Trophoblast cell (in vitro differentiated cells and primary cell): Measurements from ENCODE around the gene TEC.

Experiments
- DNase-seq, 2 donors: peaks; one replicate each; pipeline ENCODE4 v3.0.0-alpha.2; 2016
- H2AFZ ChIP-seq: 2 replicates; pipeline ENCODE4 v1.6.1; 2013; ENCODE audit warnings: low read length, moderate library complexity, mild to moderate bottlenecking; ENCODE audit not compliant: insufficient read depth, poor library complexity
- H2AK5ac ChIP-seq: 2 replicates; pipeline ENCODE4 v1.6.1; 2013; ENCODE audit warnings: mild to moderate bottlenecking, low read length
- H2BK120ac ChIP-seq: 2 replicates; pipeline ENCODE4 v1.6.1; 2013; ENCODE audit warnings: low read length, mild to moderate bottlenecking, moderate library complexity; ENCODE audit not compliant: insufficient read depth, poor library complexity
- H2BK12ac ChIP-seq: 2 replicates; pipeline ENCODE4 v1.6.1; 2013; ENCODE audit warnings: mild to moderate bottlenecking, low read length, moderate library complexity
- H2BK5ac ChIP-seq: 2 replicates; pipeline ENCODE4 v1.6.1; 2013; ENCODE audit warnings: low read length, low read depth, moderate library complexity, mild to moderate bottlenecking; ENCODE audit not compliant: poor library complexity
- H3K14ac ChIP-seq: 2 replicates; pipeline ENCODE4 v1.6.1; 2013; ENCODE audit warnings: mild to moderate bottlenecking, low read length
- H3K18ac ChIP-seq: 2 replicates; pipeline ENCODE4 v1.6.1; 2013; ENCODE audit warnings: mild to moderate bottlenecking, low read length
- H3K23ac ChIP-seq: 2 replicates; pipeline ENCODE4 v1.6.1; 2013; ENCODE audit warnings: low read length
- H3K27ac ChIP-seq: 2 replicates; pipeline ENCODE4 v1.5.1; 2013; ENCODE audit warnings: low read depth, mild to moderate bottlenecking, inconsistent platforms, low read length, moderate library complexity
- H3K27me3 ChIP-seq: 2 replicates; pipeline ENCODE4 v1.6.1; 2013; ENCODE audit warnings: inconsistent platforms, mild to moderate bottlenecking, low read length, moderate library complexity; ENCODE audit not compliant: insufficient read depth
- H3K36me3 ChIP-seq, 2 experiments: 1 replicate in 1 of 2; 2 replicates in 1 of 2; pipeline ENCODE4 v1.6.1; 2013; ENCODE audit warnings: low read length in 2 of 2, mild to moderate bottlenecking in 2 of 2, moderate library complexity in 1 of 2; ENCODE audit not compliant: insufficient read depth in 2 of 2, control insufficient read depth in 1 of 2
- H3K4ac ChIP-seq: 2 replicates; pipeline ENCODE4 v1.6.1; 2013; ENCODE audit warnings: low read depth, mild to moderate bottlenecking, low read length, moderate library complexity
- H3K4me1 ChIP-seq, 2 experiments: 1 replicate in 1 of 2; 2 replicates in 1 of 2; pipeline ENCODE4 v1.6.1; 2013; ENCODE audit warnings: low read length in 2 of 2, mild to moderate bottlenecking in 2 of 2, moderate library complexity in 1 of 2; ENCODE audit not compliant: insufficient read depth in 2 of 2, control insufficient read depth in 1 of 2
- H3K4me2 ChIP-seq: 2 replicates; pipeline ENCODE4 v1.6.1; 2013; ENCODE audit warnings: inconsistent platforms, mild to moderate bottlenecking, low read length, moderate library complexity
- H3K4me3 ChIP-seq: 2 replicates; pipeline ENCODE4 v1.5.1; 2013; ENCODE audit warnings: mild to moderate bottlenecking, low read depth, low read length, inconsistent platforms
- H3K79me1 ChIP-seq: one replicate; pipeline ENCODE4 v1.6.1; 2013; ENCODE audit warnings: low read length
- H3K79me2 ChIP-seq: 2 replicates; pipeline ENCODE4 v1.6.1; 2013; ENCODE audit warnings: low read length, mild to moderate bottlenecking; ENCODE audit not compliant: control insufficient read depth, insufficient read depth, poor library complexity
- H3K9ac ChIP-seq: 2 replicates; pipeline ENCODE4 v1.6.1; 2013; ENCODE audit warnings: mild to moderate bottlenecking, low read length
- H3K9me3 ChIP-seq: 2 replicates; pipeline ENCODE4 v1.6.1; 2013; ENCODE audit warnings: low read depth, mild to moderate bottlenecking, control low read depth, inconsistent platforms, low read length; ENCODE audit not compliant: insufficient read depth
- H4K12ac ChIP-seq: 2 replicates; pipeline ENCODE4 v1.6.1; 2013; ENCODE audit warnings: low read depth, mild to moderate bottlenecking, low read length, moderate library complexity
- H4K8ac ChIP-seq: 2 replicates; pipeline ENCODE4 v1.6.1; 2013; ENCODE audit warnings: low read depth, mild to moderate bottlenecking, low read length, moderate library complexity
- H4K91ac ChIP-seq: one replicate; pipeline ENCODE4 v1.6.1; 2013; ENCODE audit warnings: low read depth, mild to moderate bottlenecking, low read length, moderate library complexity
- WGBS: extraction: QIAGEN DNeasy Blood & Tissue Kit; methylation state at CpG from one replicate; pipeline ENCODE4 v1.1.7; 2013; ENCODE audit warnings: missing lambda C conversion rate; ENCODE audit not compliant: insufficient read length, insufficient coverage; ENCODE audit errors: extremely low coverage; 5-methylcytosine and 5-hydroxymethylcytosine counted together

Gene TEC

DNA sequence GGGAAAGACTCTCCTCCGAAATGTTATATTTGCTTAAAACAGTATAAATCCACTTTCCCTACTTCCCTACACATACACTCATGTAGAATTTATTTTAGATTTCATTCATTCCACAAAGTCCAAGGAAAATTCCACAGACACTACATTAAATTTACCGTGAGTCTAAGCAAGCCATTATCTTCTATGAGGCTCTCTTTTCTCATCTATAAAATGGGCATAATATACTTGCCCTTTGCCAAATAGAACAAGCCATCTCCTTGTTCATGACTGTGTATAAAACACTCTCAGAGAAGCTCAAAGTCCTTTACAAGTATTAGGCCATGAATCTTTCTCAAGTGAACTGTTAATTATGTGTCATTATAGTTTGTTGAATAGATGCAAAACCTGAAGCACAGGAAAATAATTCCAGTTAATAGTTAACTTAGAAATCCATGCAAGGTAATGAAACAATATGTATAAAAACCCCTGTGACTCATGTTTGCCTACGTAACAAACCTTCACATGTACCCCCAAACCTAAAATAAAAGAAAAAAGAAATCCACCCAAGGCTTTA is 10.7 kb downstream of the TEC start:
- Histone ChIP-seq H3K27ac (no peak overlapping the region), H2AK5ac (no peak overlapping the region), H3K79me2 (no peaks in the 10 kb centered on the region), H3K9me3 (peaks cover 2% of the 10 kb centered on the region), H2BK12ac (no peak overlapping the region), H4K91ac (no peak overlapping the region), H4K8ac (no peak overlapping the region), H2BK120ac (no peak overlapping the region), H3K27me3 (no peaks in the 10 kb centered on the region), H2AFZ (no peak overlapping the region), H3K4me1 (peaks cover 5 to 7% of the 10 kb centered on the region in 2 experiments), H3K4me2 (no peak overlapping the region), H3K23ac (no peak overlapping the region), H3K36me3 (no peaks in the 10 kb centered on the region), H3K18ac (no peak overlapping the region), H2BK5ac (no peak overlapping the region), H4K12ac (no peak overlapping the region), H3K79me1 (no peaks in the 10 kb centered on the region), H3K4ac (no peak overlapping the region), H3K14ac (no peak overlapping the region), H3K4me3 (no peak overlapping the region), H3K9ac (no peak overlapping the region)
- no peak for DNase-seq
- WGBS: no CpG with 5 or more reads among the region's 3 CpGs

- H3K27ac ChIP-seq: no peak overlapping the region
- H3K9me3 ChIP-seq: peaks cover 2% of the 10 kb centered on the region
- no peak overlapping the region for H3K23ac ChIP-seq
- H3K14ac ChIP-seq: no peak overlapping the region
- H3K4me3 ChIP-seq: no peak overlapping the region
- no peak overlapping the region for H2BK120ac ChIP-seq
- no peak overlapping the region for H4K8ac ChIP-seq
- no peaks in the 10 kb centered on the region for H3K36me3 ChIP-seq
- H2BK12ac ChIP-seq: no peak overlapping the region
- H3K4me1 ChIP-seq: peaks cover 5 to 7% of the 10 kb centered on the region in 2 experiments
- no peak overlapping the region for H3K4me2 ChIP-seq
- no peak overlapping the region for H3K9ac ChIP-seq
- H3K4ac ChIP-seq: no peak overlapping the region
- WGBS: no CpG with 5 or more reads among the region's 4 CpGs
- H3K79me1 ChIP-seq: no peaks in the 10 kb centered on the region
- no peak overlapping the region for H2BK5ac ChIP-seq
- no peak overlapping the region for H3K18ac ChIP-seq
- H3K27me3 ChIP-seq: no peaks in the 10 kb centered on the region
- no peaks in the 10 kb centered on the region for H3K79me2 ChIP-seq
- no peak overlapping the region for H2AK5ac ChIP-seq
- DNase-seq: no peak
- no peak overlapping the region for H4K91ac ChIP-seq
- no peak overlapping the region for H4K12ac ChIP-seq
- H2AFZ ChIP-seq: no peak overlapping the region
Measured at GRCh38 chr4:48255959-48256342, 13.7 kb downstream of the TEC start.

- no peak overlapping the region for H3K18ac ChIP-seq
- no peak overlapping the region for H2BK120ac ChIP-seq
- no peaks in the 10 kb centered on the region for H3K36me3 ChIP-seq
- H2BK12ac ChIP-seq: no peak overlapping the region
- no peak overlapping the region for H3K9ac ChIP-seq
- DNase-seq: no peak
- no peak overlapping the region for H3K14ac ChIP-seq
- H4K91ac ChIP-seq: no peak overlapping the region
- no peak overlapping the region for H2BK5ac ChIP-seq
- H3K4me3 ChIP-seq: no peak overlapping the region
- no peak overlapping the region for H4K12ac ChIP-seq
- no CpG with 5 or more reads among the region's 6 CpGs for WGBS
- no peaks in the 10 kb centered on the region for H3K27me3 ChIP-seq
- no peak overlapping the region for H3K27ac ChIP-seq
- no peak overlapping the region for H4K8ac ChIP-seq
- peaks cover 2% of the 10 kb centered on the region for H3K9me3 ChIP-seq
- H3K4me1 ChIP-seq: peaks cover 5 to 7% of the 10 kb centered on the region in 2 experiments
- H3K4me2 ChIP-seq: no peak overlapping the region
- H3K79me2 ChIP-seq: no peaks in the 10 kb centered on the region
- H2AK5ac ChIP-seq: no peak overlapping the region
- no peak overlapping the region for H3K4ac ChIP-seq
- no peak overlapping the region for H3K23ac ChIP-seq
- H3K79me1 ChIP-seq: no peaks in the 10 kb centered on the region
- no peak overlapping the region for H2AFZ ChIP-seq
Measured at GRCh38 chr4:48255072-48255958, 14.3 kb downstream of the TEC start.

DNA sequence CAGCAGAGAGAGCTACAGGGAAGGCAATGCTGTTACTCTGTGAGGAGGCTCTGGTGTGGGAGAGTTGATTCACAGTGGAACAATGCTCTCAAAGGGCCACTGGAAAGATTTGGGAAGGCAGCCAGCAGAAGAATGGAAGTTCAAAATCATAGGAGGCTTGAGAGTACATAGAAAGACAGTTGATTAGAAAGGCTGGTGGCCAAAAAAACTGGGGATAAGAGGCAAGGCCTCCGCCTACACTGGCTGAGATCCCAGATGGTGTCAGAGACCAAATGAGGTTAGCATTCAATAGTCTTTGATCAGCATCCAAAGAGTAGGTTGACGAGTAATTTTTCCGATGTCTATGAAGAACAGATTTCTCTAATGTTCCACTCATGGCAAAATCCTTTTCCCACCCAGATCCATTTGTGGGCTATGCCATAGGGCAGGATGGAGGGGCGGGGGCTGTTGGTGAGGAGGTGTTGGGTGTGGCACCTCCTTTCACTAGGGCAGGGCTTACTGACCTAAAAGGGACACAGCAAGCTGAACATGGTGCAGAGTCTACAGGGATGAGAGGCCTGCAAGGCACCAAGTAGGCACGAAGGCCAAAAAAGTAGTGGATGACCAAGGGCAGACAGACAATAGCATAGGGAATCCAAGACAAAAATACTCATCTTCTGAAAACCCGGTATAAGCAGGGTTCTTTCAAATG is 15.1 kb downstream of the TEC start:
- Histone ChIP-seq H4K91ac (no peak overlapping the region), H4K12ac (no peak overlapping the region), H4K8ac (no peak overlapping the region), H3K4ac (no peak overlapping the region), H3K4me1 (peaks cover 5 to 7% of the 10 kb centered on the region in 2 experiments), H2AK5ac (no peak overlapping the region), H2BK12ac (no peak overlapping the region), H3K4me2 (no peak overlapping the region), H3K36me3 (no peaks in the 10 kb centered on the region), H3K27me3 (no peaks in the 10 kb centered on the region), H3K14ac (no peak overlapping the region), H3K79me2 (no peaks in the 10 kb centered on the region), H3K18ac (no peak overlapping the region), H3K9ac (no peak overlapping the region), H2AFZ (no peak overlapping the region), H3K4me3 (peak overlapping the region; percentile 36), H2BK5ac (no peak overlapping the region), H3K79me1 (no peaks in the 10 kb centered on the region), H2BK120ac (no peak overlapping the region), H3K23ac (no peak overlapping the region), H3K9me3 (peaks cover 2% of the 10 kb centered on the region), H3K27ac (no peak overlapping the region)
- no peak for DNase-seq
- WGBS: no CpG with 5 or more reads among the region's 6 CpGs
